Measurements from ENCODE around the gene HK1. TPM values are rescaled to one million over a fixed set of nuclear protein-coding genes. Genes with fewer than 3 reads are reported as not detected.

Gene HK1
- total RNA-seq, 1 donor from 2014 or later = 84.0 TPM

DNA sequence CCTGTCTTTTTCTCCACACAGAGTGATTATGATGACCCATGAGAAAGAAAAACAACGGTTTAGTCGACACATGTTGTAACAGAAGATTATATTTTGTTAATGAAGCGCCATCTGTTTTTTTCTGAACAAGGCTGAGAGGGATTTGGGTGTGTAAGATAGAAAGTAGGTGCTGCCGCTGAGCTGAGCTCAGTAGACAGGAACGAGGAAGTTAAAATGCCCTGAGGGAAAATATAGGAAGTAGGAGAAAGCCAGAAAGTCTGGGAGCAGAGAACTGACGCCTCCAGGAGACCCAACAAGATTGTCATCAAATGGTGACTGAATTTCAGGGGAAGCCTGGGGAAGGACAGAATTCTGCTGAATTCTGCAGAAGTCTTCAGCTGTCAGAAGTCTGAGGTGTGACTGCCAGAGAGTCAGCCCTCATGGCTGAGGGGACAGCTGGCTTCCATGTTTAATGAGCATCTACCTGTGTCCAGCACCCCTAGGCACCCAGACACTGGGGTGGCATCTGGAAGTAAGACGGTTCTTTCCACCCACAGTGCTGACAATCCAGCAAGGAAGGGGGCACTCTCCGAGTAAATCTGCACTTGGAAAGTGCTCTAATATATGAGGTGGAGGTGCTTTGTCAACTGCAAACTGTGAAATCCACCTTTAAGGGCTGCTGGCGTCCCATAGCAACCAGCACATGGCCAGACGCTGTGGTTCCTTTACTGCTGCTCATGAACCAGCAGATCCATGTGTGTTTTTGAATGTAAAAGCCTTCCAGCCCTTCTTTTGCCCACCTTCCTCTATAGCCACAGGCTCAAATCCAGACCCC lies 160.4 kb downstream of the HK1 start:
- peak; percentile 79 for ATAC-seq
- H3K36me3 ChIP-seq = no peaks in the 10 kb centered on the region
- intact Hi-C loops (cut with DNase I) = no loop called here
- TF ChIP-seq, protein P1, sequence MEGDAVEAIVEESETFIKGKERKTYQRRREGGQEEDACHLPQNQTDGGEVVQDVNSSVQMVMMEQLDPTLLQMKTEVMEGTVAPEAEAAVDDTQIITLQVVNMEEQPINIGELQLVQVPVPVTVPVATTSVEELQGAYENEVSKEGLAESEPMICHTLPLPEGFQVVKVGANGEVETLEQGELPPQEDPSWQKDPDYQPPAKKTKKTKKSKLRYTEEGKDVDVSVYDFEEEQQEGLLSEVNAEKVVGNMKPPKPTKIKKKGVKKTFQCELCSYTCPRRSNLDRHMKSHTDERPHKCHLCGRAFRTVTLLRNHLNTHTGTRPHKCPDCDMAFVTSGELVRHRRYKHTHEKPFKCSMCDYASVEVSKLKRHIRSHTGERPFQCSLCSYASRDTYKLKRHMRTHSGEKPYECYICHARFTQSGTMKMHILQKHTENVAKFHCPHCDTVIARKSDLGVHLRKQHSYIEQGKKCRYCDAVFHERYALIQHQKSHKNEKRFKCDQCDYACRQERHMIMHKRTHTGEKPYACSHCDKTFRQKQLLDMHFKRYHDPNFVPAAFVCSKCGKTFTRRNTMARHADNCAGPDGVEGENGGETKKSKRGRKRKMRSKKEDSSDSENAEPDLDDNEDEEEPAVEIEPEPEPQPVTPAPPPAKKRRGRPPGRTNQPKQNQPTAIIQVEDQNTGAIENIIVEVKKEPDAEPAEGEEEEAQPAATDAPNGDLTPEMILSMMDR (IDR thresholded peaks at IDR 0.05) = no peak
- no peaks in the 10 kb centered on the region for H3K27me3 ChIP-seq
- no peak overlapping the region for H3K4me3 ChIP-seq
- H3K27ac ChIP-seq = peak overlapping the region; percentile 81
- H3K4me1 ChIP-seq = peaks cover 24% of the 10 kb centered on the region
- H3K9me3 ChIP-seq = no peaks in the 10 kb centered on the region
- DNase-seq = peak; percentile 50

DNA sequence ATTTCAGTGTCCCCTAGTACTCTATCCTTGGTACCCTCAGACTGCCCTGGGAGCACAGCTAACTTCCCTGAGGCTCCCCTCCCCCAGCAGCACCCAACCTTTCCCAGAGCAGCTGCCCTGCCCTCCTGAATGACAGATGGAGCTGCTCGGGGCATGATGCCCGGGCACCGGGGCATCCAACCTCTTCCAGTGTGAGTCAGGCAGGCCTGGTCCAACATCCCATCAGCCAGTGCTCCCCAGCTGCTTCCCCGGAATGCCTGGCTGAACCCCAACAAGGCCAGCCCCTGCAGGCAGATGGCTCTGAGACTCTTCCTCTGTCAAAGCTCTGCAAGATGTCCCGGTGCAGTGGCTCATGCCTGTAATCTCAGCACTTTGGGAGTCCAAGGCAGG lies 161.0 kb downstream of the HK1 start:
- H3K4me3 ChIP-seq = no peak overlapping the region
- H3K27ac ChIP-seq = peak overlapping the region; percentile 81
- DNase-seq = peak; percentile 67
- no peaks in the 10 kb centered on the region for H3K36me3 ChIP-seq
- ATAC-seq = peak; percentile 52
- H3K4me1 ChIP-seq = peaks cover 24% of the 10 kb centered on the region
- TF ChIP-seq, protein P1 (IDR thresholded peaks at IDR 0.05) = no peak
- H3K27me3 ChIP-seq = no peaks in the 10 kb centered on the region
- no peaks in the 10 kb centered on the region for H3K9me3 ChIP-seq
- intact Hi-C loops (cut with DNase I) = no loop called here

DNA sequence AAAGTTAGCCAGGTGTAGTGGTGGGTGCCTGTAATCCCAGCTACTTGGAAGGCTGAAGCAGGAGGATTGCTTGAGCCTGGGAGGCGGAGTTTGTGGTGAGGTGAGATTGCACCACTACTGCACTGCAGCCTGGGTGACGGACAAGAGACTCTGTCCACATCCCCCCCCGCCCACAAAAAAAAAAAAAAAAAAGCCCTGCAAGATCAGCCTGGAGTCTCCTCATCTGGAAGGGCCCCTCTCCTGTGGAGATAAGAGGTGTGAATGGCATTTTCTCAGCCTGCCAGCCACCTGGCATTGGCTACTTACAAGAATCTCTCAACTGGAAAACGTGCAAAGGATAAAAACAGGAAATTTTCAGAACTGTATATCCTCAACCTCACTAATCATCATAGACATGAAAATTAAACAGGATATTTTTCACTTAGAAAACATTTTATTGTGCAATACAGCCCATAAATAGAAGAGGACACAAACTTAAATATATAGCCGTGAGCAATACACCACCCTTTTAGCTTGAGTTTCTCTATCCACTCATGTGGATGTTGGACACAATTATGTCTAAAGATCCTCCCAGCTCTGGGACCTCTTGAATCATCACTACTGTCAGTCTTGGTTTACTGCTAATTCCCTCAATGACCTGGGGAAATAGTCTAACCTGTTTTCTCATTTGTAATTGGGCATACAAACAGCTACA lies 161.7 kb downstream of the HK1 start:
- TF ChIP-seq, protein P1 (IDR thresholded peaks at IDR 0.05) = no peak
- DNase-seq (peak; percentile 84), ATAC-seq (peak; percentile 87)
- no peaks in the 10 kb centered on the region for H3K27me3 ChIP-seq
- H3K9me3 ChIP-seq = no peaks in the 10 kb centered on the region
- peaks cover 24% of the 10 kb centered on the region for H3K4me1 ChIP-seq
- no peaks in the 10 kb centered on the region for H3K36me3 ChIP-seq
- no peak overlapping the region for H3K4me3 ChIP-seq
- peak overlapping the region; percentile 81 for H3K27ac ChIP-seq
- intact Hi-C loops (cut with DNase I) = no loop called here

DNA sequence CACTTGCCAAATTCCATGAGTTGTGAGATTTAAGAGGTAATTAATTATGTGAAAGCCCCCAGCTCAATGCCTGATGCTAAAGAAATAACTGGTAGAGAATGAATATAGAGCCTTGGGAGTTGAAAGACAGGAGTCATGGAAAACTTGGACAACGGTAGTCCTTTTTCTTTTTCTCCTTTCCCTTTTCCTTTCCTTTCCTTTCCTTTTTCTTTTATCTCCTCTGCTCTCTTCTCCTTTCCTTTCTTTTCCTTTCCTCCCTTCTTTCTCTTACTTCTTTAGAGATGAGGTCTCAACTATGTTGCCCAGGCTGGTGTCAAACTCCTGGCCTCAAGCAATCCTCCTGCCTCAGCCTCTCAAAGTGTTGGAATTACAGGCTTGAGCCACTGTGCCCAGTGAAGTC lies 165.1 kb downstream of the HK1 start:
- peak; percentile 8 for DNase-seq
- TF ChIP-seq, protein P1 (IDR thresholded peaks at IDR 0.05) = no peak

DNA sequence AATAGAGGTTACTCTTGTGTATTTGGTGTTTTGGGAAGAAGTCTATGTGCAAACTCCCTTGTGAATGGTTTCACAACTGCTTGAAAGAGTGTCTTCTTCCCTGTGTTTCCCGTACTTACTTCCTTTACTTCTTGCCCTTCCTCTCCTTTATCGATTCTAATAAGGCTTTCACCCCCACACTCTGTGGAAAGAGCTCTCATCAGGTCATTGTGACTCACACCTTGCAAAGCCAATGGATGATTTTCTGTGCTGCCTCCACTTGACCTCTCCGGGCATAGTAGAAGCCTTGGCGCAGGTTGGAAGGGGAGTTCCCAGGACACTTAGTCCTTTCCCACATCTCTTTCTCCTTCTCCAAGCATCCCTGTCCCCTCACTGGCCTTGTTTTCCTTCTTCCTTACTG lies 166.7 kb downstream of the HK1 start:
- DNase-seq = no peak

More for the DNA sequence above, 165.1 kb downstream of the HK1 start:
- Histone ChIP-seq H3K9me3 (no peaks in the 10 kb centered on the region), H3K4me3 (no peak overlapping the region), H3K4me1 (peaks cover 20% of the 10 kb centered on the region), H3K27ac (no peak overlapping the region), H3K27me3 (no peaks in the 10 kb centered on the region), H3K36me3 (no peaks in the 10 kb centered on the region)
- intact Hi-C loops (cut with DNase I) = no loop called here
- ATAC-seq = no peak

More for the DNA sequence above, 166.7 kb downstream of the HK1 start:
- Histone ChIP-seq H3K9me3 (no peaks in the 10 kb centered on the region), H3K36me3 (no peaks in the 10 kb centered on the region), H3K27me3 (no peaks in the 10 kb centered on the region), H3K4me1 (peaks cover 12% of the 10 kb centered on the region), H3K4me3 (no peak overlapping the region), H3K27ac (no peak overlapping the region)
- intact Hi-C loops (cut with DNase I) = no loop called here
- TF ChIP-seq, protein P1 (IDR thresholded peaks at IDR 0.05) = no peak
- ATAC-seq = peak; percentile 14

Measured in upper lobe of right lung (tissue), 1 donor.